Measurements from ENCODE around the gene ACTL6B.

Gene ACTL6B

GRCh38 chr7:100683659-100684533 is 27.6 kb upstream of the ACTL6B start:
- DNase-seq = no peak

- DNase-seq = no peak
Measured at GRCh38 chr7:100682991-100683658, 26.9 kb upstream of the ACTL6B start.

GRCh38 chr7:100682228-100682741 is 26.0 kb upstream of the ACTL6B start:
- no peak for DNase-seq

- no peak for DNase-seq
Measured at GRCh38 chr7:100681491-100682227, 25.4 kb upstream of the ACTL6B start.

- no peak for DNase-seq
Measured at GRCh38 chr7:100680576-100681271, 24.5 kb upstream of the ACTL6B start.

GRCh38 chr7:100679927-100680575 is 23.8 kb upstream of the ACTL6B start:
- no peak for DNase-seq

- no peak for DNase-seq
Measured at GRCh38 chr7:100679129-100679926, 23.1 kb upstream of the ACTL6B start.

- DNase-seq = no peak
Measured at GRCh38 chr7:100678291-100678984, 22.2 kb upstream of the ACTL6B start.

GRCh38 chr7:100677308-100678267 is 21.3 kb upstream of the ACTL6B start:
- no peak for DNase-seq

GRCh38 chr7:100676501-100677306 is 20.5 kb upstream of the ACTL6B start:
- DNase-seq = no peak

- peak; percentile 86 for DNase-seq
Measured at GRCh38 chr7:100675581-100676350, 19.5 kb upstream of the ACTL6B start.

- DNase-seq = no peak
Measured at GRCh38 chr7:100675105-100675451, 18.8 kb upstream of the ACTL6B start.

GRCh38 chr7:100674411-100675104 is 18.3 kb upstream of the ACTL6B start:
- DNase-seq = peak; percentile 68

GRCh38 chr7:100673942-100674410 is 17.7 kb upstream of the ACTL6B start:
- DNase-seq = no peak

GRCh38 chr7:100673302-100673941 is 17.2 kb upstream of the ACTL6B start, which contains the start of gene GNB2:
GNB2 (plus strand) TSS chr7:100673740; CDS start chr7:100676266, 2,526 bp downstream.
- DNase-seq = peak; percentile 100
